Measurements from ENCODE around the gene CBFB.
A peak's percentile ranks its signal among the peaks of the same experiment; 100 is the strongest.

The CBFB gene

GRCh38 chr16:67016681-67017420, 12.1 kb upstream of the CBFB start:
- no peak for DNase-seq (ENCODE audit: low read depth)

- DNase-seq (ENCODE audit: low read depth), result no peak
Observed at GRCh38 chr16:67017421-67017750, 11.6 kb upstream of the CBFB start.

DNA sequence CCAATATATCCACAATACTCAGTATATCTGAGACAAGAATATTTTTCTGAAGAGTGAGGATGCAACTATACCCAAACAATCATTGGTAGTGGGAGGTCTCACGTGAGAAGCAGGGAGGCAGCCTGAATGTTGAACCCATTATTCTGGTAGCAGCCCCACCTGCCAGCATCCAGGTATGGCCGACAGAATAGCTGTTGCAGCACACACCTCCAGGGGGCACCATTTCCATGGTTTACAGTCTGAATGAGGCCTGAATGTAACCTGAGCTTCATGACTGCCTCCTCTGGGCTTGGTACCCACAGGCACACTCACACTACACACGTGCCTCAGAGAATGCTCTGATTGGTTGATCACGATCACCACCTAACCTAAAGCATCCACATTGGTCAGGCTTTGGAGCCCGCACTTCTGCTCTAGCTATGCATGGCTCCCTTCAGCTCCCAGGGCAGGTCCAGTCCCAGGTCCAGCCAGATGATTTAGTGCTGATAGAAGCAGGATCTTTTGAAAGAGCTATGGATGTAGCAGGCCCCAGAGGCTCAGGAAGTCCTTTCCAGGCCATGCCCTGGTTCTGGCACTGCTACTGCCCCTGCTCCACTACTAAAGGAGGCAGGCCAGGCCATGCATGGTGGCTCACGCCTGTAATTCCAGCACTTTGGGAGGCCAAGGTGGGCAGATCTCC, 11.0 kb upstream of the CBFB start:
- DNase-seq (ENCODE audit: low read depth), result peak; percentile 78

DNA sequence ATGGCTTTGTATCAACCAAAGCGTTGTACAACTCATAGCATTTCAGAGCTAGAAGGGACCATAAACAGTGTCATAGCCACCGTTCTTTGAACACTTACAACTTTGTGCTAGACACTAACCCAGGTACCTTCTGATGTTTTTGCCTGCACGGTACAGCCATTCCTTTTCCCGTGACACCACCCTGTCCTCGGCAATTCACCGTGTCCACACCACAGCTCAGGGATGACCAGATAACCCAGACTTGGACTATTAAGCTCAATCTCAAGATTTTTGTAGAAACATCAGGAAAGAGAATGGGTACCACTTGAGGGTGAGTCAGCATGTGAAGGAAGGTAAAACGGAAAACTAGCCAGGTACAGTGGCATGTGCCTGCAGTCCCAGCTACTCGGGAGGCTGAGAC, 9.8 kb upstream of the CBFB start:
- DNase-seq (ENCODE audit: low read depth), result no peak

DNA sequence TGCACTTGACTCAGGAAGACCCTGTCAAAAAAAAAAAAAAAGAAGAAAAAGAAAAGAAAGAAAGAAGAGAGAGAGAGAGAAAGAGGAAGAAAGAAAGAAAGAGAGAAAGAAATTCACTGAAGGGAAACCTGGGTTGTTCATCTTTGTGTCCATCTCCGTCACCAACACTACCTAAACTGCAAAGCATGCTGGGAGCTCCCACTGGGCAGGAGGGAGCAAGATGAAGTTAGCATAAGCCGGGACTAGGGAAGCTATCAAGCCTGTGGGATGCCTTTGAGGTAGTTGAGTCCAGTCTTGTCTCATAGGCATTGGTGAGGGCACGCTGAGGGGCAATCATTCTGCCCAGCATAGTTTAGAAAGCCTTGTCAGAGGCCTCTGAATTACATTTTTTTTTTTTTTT, 7.6 kb upstream of the CBFB start:
- no peak for DNase-seq (ENCODE audit: low read depth)

DNA sequence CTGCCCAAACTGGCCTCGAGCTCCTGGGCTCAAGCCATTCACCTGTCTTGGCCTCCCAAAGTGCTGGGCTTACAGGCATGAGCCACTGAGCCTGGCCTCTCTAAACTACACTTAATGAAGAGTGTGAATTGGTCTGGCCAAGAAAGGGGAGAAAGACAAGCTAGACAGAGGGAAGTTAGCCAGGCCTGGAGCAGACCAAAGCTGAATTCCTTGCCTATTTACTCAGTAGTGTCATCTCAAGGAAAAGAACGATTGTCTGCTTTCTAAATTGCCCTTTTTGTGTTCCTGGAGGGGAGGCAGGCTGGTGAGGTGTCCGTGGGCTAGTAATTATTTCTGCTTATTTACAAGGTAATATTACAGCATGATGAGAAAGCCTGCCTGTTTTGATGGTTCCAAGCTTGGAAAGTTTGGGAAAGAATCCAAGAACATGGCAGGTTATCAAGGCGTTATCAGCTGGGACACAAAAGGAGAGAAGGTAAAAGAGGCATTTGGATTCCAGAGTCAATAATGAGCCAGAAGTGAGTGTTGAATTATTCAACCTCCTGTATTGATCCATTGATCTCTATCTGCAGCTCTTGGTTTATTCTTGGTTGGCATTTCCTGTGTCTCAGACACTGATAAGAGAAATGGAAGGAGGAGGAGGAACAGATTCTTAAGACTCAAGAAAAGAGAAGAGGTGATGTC, 6.3 kb upstream of the CBFB start:
- no peak for DNase-seq (ENCODE audit: low read depth)

GRCh38 chr16:67023689-67024088, 5.3 kb upstream of the CBFB start:
- no peak for DNase-seq (ENCODE audit: low read depth)

GRCh38 chr16:67024384-67025209, 4.4 kb upstream of the CBFB start:
- no peak for DNase-seq (ENCODE audit: low read depth)

DNA sequence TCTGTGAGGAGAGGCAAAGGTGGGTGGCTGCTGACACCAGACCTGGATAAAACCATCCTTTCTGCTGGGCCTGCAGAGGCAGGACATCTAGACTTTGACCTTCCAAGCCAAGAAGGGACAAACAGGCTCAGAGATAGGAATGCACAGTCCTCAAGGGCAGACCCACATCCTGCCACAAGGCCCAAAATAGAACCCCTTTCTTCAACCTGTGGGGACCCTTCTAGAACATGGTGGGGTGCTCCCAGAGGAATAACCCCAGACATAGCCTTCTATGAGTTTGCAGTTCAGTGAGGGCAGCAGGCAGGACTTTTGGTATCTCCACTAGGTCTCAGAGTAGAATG, 3.8 kb upstream of the CBFB start:
- DNase-seq (ENCODE audit: low read depth), result no peak

DNA sequence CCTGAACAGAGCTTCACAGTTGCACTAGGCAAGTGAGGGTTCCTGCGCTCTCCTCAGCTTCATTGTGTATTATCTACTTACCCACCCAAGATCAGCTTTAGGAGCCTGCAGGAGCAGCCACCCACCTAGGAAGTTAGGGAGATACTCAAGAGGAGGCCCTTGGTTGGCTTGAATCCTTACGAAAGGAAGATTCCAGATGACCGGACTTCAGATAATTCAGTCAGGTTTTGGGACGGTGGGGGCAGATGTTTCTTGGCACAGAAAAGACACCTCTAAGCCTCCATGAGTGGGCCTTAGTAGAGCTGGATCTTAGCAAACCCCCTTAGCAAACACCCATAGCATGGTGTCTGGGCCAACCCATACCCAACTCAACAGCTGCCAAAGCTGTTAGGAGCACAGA, 2.4 kb upstream of the CBFB start:
- no peak for DNase-seq (ENCODE audit: low read depth)

DNA sequence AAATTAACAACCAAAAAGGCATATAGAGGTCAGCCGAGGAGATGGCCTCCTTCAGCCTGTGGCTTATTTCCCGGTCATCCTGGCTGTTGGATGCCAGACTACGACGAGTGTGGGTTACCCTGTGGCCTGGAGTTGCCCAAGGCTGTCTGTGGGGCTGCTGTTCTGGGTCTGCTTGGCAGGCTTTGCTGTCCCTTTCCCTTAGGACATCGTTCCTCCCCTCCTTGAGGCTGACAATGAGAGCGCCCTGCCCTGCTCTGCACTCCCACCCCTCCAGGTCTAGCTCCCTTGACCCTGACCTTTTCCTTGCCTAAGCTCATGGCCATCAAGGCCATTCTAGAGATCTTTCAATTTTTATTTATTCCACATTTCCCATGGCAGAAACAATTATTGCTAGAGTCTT, 1.9 kb upstream of the CBFB start:
- no peak for DNase-seq (ENCODE audit: low read depth)

- no peak for DNase-seq (ENCODE audit: low read depth)
Observed at GRCh38 chr16:67028167-67028695, 718 bp upstream of the CBFB start.

DNA sequence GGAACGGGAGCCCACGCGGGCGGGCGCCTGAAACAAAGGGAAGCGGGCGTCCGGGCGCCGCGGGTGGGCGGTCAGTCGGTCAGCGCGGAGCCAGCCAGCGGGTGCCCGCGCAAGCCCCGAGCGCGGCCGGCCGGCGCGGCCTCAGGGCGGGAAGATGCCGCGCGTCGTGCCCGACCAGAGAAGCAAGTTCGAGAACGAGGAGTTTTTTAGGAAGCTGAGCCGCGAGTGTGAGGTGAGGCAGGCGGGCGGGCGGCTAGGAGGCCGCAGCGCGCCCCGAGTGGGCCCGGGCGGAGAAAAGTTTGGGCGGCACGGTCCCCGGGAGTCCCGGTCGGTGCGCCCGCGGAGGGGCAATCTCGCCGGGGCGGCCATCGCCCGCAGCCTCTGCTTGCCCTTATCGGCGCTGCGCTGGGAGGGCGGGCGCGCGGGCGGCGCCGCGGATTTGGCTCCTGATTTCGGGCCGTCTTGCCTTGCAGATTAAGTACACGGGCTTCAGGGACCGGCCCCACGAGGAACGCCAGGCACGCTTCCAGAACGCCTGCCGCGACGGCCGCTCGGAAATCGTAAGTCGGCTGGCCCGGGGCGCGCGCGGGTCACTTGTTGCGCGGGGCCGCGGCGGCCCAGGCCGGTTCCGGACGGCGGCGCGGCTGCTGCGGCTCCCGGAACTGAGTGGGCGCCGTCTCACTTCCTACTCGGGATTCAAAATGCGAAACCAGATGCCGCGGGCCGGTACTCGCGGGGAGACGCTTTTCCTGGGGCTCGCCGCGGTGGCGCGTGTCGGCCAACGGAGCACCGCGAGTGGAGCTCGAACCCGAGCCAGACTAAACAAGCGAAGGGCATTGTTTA, 526 bp downstream of the CBFB start:
- DNase-seq (ENCODE audit: low read depth), result peak; percentile 17

DNA sequence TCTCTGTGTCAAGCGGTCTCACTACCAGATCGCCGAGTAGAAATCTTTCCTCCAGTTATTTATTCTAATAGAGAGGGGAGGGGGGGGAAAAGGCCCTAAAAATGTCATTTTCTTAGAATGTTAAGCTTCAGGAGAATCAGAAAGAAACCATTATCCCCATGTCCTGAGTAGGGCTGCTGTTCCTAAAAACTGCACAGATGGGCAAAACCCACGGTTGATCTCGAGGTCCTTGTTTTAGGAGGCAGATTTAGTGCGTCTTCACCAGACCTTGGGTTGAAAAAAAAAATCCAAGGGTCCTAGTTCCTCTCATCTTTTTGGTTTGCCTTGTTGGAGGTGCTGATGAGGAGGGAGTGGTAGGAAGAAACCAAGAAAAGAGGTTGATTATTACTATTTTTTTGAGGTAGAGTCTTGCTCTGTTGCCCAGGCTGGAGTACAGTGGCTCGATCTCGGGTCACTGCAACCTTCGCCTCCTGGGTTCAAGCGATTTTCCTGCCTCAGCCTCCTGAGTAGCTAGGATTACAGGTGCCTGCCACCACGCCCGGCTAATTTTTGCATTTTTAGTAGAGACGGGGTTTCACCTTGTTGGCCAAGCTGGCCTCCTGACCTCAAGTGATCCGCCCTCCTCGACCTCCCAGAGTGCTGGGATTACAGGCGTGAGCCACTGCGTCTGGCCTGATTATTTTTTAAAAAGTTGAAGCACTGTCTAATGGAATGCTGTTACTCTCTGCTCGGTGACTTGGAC, 1.4 kb downstream of the CBFB start:
- no peak for DNase-seq (ENCODE audit: low read depth)

DNA sequence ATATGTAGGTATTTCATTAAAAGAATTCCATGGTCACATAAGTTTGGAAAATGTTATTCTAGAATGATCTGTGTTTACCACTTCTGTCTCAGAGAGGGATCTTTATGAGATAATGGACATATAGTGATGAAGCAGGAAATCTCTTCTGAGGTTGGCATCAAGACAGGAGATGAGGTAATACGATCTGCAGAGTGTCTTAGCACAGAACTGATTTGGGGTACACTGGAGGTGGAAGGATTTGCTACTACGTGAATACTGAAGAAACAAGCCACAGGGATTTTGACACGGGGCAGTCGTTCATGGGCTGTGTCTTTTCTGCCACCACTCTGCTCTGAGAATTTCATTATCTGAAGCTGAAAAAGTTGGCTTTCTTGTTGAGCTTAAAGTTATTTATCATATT, 5.5 kb downstream of the CBFB start:
- no peak for DNase-seq (ENCODE audit: low read depth)

DNA sequence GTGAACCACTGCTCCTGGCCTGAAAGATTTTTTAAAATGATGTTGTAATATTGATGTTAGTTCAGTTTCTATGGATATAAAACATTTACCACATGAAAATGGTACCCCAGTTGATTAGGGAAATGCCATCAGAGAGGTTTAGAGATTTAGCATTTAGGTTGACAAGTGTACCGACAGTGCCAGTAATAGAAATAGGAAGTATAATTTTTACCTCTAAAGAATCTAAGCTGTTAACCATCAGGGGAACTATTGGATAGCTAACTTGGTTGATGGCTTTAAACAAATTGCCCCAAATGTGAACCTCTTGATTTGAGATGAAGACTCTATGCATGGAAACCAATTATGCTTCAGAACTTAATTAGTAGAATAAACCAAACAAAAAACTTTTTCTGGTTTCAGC, 6.4 kb downstream of the CBFB start:
- no peak for DNase-seq (ENCODE audit: low read depth)

DNA sequence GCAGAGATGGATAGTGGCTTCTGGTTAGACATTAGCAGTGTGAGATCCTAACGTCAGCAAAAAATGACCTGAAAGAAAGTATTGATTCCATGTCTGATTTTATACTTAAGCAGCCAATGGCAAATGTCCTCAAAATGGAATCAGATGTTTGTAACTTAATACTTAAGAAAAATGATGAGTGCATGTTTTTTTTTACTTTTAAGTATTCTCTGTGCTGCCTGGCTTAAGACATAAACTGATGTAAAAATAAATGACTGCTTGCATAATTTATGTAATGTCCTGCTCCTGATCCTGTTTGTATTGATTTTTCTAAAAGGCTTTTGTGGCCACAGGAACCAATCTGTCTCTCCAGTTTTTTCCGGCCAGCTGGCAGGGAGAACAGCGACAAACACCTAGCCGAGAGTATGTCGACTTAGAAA, 7.4 kb downstream of the CBFB start:
- no peak for DNase-seq (ENCODE audit: low read depth)

DNA sequence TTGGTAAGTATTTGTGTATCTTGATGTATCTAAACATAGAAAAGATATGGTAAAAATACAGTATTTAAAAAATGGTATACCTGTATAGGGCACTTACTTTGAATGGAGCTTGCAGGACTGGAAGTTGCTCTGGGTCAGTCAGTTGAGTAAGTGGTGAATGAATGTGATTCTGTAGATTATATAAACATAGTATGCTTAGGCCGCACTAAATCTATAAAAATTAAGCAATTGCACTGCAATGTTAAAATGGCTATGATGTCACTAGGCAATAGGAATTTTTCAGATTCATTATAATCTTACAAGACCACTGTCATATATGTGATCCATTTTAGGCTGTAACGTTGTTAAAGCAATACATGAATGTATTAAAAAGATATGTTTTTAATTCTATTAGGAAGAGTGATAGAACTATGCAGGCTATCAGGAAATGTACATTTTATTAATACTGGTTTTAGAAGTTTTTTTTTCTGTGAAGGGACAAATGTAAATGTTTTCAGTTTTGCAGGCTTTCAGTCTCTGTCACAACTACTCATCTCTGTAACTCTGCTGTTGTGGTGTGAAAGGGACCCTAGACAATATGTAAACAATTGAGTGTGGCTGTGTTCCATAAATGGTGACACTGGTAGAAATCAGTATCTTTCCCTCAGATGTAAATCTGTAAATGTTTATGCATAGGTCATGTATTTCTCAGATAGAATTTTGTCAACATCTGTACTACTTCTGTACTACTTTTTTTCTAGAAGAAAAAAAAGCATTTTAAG, 10.5 kb downstream of the CBFB start:
- no peak for DNase-seq (ENCODE audit: low read depth)

DNA sequence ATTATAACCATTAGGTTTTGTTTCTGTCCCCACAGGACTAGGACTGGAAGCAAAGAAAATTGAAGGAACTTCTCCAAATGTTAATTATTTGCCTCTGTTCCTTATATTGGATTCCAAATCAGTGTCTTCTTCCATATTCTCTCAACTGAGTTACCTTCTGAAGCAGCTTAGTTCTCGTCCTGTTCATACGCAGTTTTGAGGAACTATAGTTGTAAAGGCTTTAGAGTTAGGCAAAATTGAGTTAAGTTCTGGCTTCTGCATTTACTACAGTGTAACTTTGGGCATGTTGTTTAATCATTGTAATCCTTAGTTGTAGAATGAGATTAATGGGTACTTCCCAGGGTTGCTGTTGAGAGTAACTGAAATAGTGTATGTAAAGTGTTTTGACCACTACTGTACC, 11.2 kb downstream of the CBFB start:
- no peak for DNase-seq (ENCODE audit: low read depth)

GRCh38 chr16:67040906-67041305, 12.0 kb downstream of the CBFB start:
- DNase-seq (ENCODE audit: low read depth), result no peak

All from stimulated activated CD8-positive, alpha-beta memory T cell treated with anti-CD3 and anti-CD28 coated beads, Interleukin-15, amount 100 ng/mL, for 1 hour (primary cell).